GM12801 (cell line): ENCODE measurements around the gene PHF19.

Experiments
- CTCF ChIP-seq: IDR thresholded peaks from one replicate; pipeline ENCODE4 v1.5.1; 2011; ENCODE audit warnings: control low read depth; ENCODE audit not compliant: insufficient read length; ENCODE audit errors: extremely low read depth

Gene PHF19

GRCh38 chr9:120876842-120877240 lies at the start of gene PHF19:
TSS of gene PHF19 (minus strand) at chr9:120877188. CDS start at chr9:120874741, 2,447 bp downstream.
- no peak for TF ChIP-seq CTCF

- no peak for TF ChIP-seq CTCF
Measured at GRCh38 chr9:120926397-120926928, 49.5 kb upstream of the PHF19 start, which contains the start of gene TRAF1. TSS of gene TRAF1 (minus strand) at chr9:120926796. CDS start at chr9:120926075, 721 bp downstream.

GRCh38 chr9:120925535-120926396 lies 48.8 kb upstream of the PHF19 start:
- TF ChIP-seq CTCF = no peak

- TF ChIP-seq CTCF = no peak
Measured at GRCh38 chr9:120924698-120925534, 47.9 kb upstream of the PHF19 start.

- no peak for TF ChIP-seq CTCF
Measured at GRCh38 chr9:120923620-120924328, 46.8 kb upstream of the PHF19 start.

GRCh38 chr9:120922404-120923195 lies 45.6 kb upstream of the PHF19 start:
- no peak for TF ChIP-seq CTCF
